ENCODE measurements around the gene PLAC8.
"Not testable (repeated sequence)": the region's sequence is repeated elsewhere in the genome, so short reads cannot be mapped to it uniquely, and the experiment has no call there.

- TF ChIP-seq POLR2A (IDR thresholded peaks at IDR 0.05; ENCODE audit: low read length); GATA1 (IDR thresholded peaks at IDR 0.05; ENCODE audit: low read depth, low read length): not testable (repeated sequence)
Observed at GRCh38 chr4:83084956-83085355, 29.6 kb downstream of the PLAC8 start.
